Testis (tissue), 2 donors: ENCODE measurements around the gene ZNF264.

ENCODE experiments used
- POLR2A ChIP-seq: fragments of 450-650 bp; IDR thresholded peaks from one replicate; pipeline ENCODE4 v1.6.1; 2017; ENCODE audit warnings: antibody characterized with exemption, mild to moderate bottlenecking, moderate library complexity
- TF ChIP-seq, protein P1 (sequence below), 3 experiments: fragments of 450-650 bp in 2 of 3; fragments of 200-600 bp in 1 of 3; sonication (generic) in 1 of 3; IDR thresholded peaks; one replicate each; pipeline ENCODE4 v1.5.1; 2016 to 2019; ENCODE audit warnings: antibody characterized with exemption in 3 of 3, mild to moderate bottlenecking in 2 of 3, moderate library complexity in 1 of 3

DNA sequence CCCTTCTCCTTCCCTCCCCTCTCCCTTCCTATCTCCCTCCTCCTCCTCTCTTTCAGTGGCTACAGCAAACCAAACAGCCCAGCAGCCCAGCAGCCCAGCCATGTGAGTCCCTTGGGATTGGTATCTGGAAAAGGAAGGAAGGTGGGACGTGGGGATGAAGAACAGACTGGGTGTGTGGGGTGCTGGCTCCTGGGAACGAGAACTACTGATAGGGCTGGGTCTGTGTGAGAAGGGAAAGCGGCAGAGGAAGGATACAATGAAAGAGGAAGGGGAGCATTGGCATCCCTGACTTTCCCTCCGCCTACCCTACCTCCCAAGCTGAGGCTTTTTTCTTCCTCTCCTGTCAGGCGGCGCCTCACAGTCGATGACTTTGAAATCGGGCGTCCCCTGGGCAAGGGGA is 40.4 kb downstream of the ZNF264 start:
- TF ChIP-seq, protein P1, sequence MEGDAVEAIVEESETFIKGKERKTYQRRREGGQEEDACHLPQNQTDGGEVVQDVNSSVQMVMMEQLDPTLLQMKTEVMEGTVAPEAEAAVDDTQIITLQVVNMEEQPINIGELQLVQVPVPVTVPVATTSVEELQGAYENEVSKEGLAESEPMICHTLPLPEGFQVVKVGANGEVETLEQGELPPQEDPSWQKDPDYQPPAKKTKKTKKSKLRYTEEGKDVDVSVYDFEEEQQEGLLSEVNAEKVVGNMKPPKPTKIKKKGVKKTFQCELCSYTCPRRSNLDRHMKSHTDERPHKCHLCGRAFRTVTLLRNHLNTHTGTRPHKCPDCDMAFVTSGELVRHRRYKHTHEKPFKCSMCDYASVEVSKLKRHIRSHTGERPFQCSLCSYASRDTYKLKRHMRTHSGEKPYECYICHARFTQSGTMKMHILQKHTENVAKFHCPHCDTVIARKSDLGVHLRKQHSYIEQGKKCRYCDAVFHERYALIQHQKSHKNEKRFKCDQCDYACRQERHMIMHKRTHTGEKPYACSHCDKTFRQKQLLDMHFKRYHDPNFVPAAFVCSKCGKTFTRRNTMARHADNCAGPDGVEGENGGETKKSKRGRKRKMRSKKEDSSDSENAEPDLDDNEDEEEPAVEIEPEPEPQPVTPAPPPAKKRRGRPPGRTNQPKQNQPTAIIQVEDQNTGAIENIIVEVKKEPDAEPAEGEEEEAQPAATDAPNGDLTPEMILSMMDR (IDR thresholded peaks at IDR 0.05): no peak
- no peak for TF ChIP-seq POLR2A
